Activated CD4-positive, alpha-beta T cell treated with anti-CD3 and anti-CD28 coated beads, Interleukin-2, amount 50 U/mL, for 16 hours (primary cell): ENCODE measurements around the gene ZC3H7A.
A peak's percentile ranks its signal among the peaks of the same experiment; 100 is the strongest.
"Not testable (repeated sequence)": the region's sequence is repeated elsewhere in the genome, so short reads cannot be mapped to it uniquely, and the experiment has no call there.

ENCODE experiments used
- DNase-seq: peaks from one replicate; pipeline ENCODE4 v3.0.0-alpha.2; 2020

ZC3H7A gene

GRCh38 chr16:11797166-11797956 lies at the start of gene ZC3H7A:
ZC3H7A (minus strand) TSS chr16:11797258; CDS start chr16:11782354, 14,904 bp downstream.
- peak; percentile 97 for DNase-seq

- DNase-seq, result no peak
Observed at GRCh38 chr16:11844499-11844898, 47.4 kb upstream of the ZC3H7A start.

- no peak for DNase-seq
Observed at GRCh38 chr16:11843861-11844260, 46.8 kb upstream of the ZC3H7A start.

GRCh38 chr16:11843206-11843605 lies 46.1 kb upstream of the ZC3H7A start:
- no peak for DNase-seq

GRCh38 chr16:11841026-11841425 lies 44.0 kb upstream of the ZC3H7A start:
- no peak for DNase-seq

- DNase-seq, result no peak
Observed at GRCh38 chr16:11836650-11837244, 39.7 kb upstream of the ZC3H7A start.

GRCh38 chr16:11835891-11836649 lies 39.0 kb upstream of the ZC3H7A start:
- no peak for DNase-seq

- no peak for DNase-seq
Observed at GRCh38 chr16:11835309-11835708, 38.3 kb upstream of the ZC3H7A start.

- DNase-seq, result no peak
Observed at GRCh38 chr16:11833951-11834695, 37.1 kb upstream of the ZC3H7A start.

GRCh38 chr16:11828696-11829095 lies 31.6 kb upstream of the ZC3H7A start:
- no peak for DNase-seq

GRCh38 chr16:11825520-11826165 lies 28.6 kb upstream of the ZC3H7A start:
- not testable (repeated sequence) for DNase-seq

- no peak for DNase-seq
Observed at GRCh38 chr16:11824362-11824761, 27.3 kb upstream of the ZC3H7A start.

- DNase-seq, result not testable (repeated sequence)
Observed at GRCh38 chr16:11823645-11824044, 26.6 kb upstream of the ZC3H7A start.

- no peak for DNase-seq
Observed at GRCh38 chr16:11819798-11820197, 22.7 kb upstream of the ZC3H7A start.

GRCh38 chr16:11818970-11819369 lies 21.9 kb upstream of the ZC3H7A start:
- DNase-seq, result not testable (repeated sequence)

GRCh38 chr16:11816123-11816522 lies 19.1 kb upstream of the ZC3H7A start:
- DNase-seq, result no peak

GRCh38 chr16:11814800-11815199 lies 17.7 kb upstream of the ZC3H7A start:
- DNase-seq, result not testable (repeated sequence)

GRCh38 chr16:11806721-11807120 lies 9.7 kb upstream of the ZC3H7A start:
- no peak for DNase-seq

GRCh38 chr16:11805556-11805955 lies 8.5 kb upstream of the ZC3H7A start:
- DNase-seq, result no peak

GRCh38 chr16:11801481-11802021 lies 4.5 kb upstream of the ZC3H7A start:
- no peak for DNase-seq

- DNase-seq, result no peak
Observed at GRCh38 chr16:11800382-11800718, 3.3 kb upstream of the ZC3H7A start.
